MG63 (cell line): Measurements from ENCODE around the gene FAM174B. TPM values are rescaled to one million over a fixed set of nuclear protein-coding genes. Genes with fewer than 3 reads are reported as not detected.

Experiments
- DNase-seq: peaks from one replicate; pipeline ENCODE4 v3.0.0-alpha.2; 2020
- H3K27me3 ChIP-seq: fragments of 250-450 bp; sonication (Bioruptor Pico); 2 replicates; pipeline ENCODE4 v1.5.1; 2020; ENCODE audit warnings: mild to moderate bottlenecking, moderate library complexity
- H3K36me3 ChIP-seq: fragments of 250-450 bp; sonication (Bioruptor Pico); 2 replicates; pipeline ENCODE4 v1.5.1; 2020; ENCODE audit warnings: mild to moderate bottlenecking, moderate library complexity
- H3K4me3 ChIP-seq: fragments of 250-450 bp; sonication (Bioruptor Pico); 2 replicates; pipeline ENCODE4 v1.5.1; 2020; ENCODE audit warnings: mild to moderate bottlenecking, moderate library complexity
- H3K9me3 ChIP-seq: fragments of 250-450 bp; sonication (Bioruptor Pico); 2 replicates; pipeline ENCODE4 v1.5.1; 2020; ENCODE audit warnings: mild to moderate bottlenecking, moderate library complexity
- total RNA-seq: library from RNA; depleted of rRNA; stranded (reverse); fragments of >200 nt; shearing (Covaris generic); gene quantifications from 2 replicates; pipeline ENCODE4 v1.2.3, GENCODE V29; 2014; ENCODE audit warnings: low replicate concordance

FAM174B gene
- total RNA-seq, 1 experiment from 2014 or later, result 5.5 TPM

GRCh38 chr15:92651877-92652575 lies 3.5 kb downstream of the FAM174B start:
- no peaks in the 10 kb centered on the region; the same call in 1 of the 2 replicates for H3K36me3 ChIP-seq
- no peaks in the 10 kb centered on the region for H3K27me3 ChIP-seq
- H3K4me3 ChIP-seq, result no peak overlapping the region
- no peak for DNase-seq
- peaks cover 4% of the 10 kb centered on the region for H3K9me3 ChIP-seq

GRCh38 chr15:92650966-92651365 lies 4.6 kb downstream of the FAM174B start:
- DNase-seq, result no peak
- Histone ChIP-seq H3K36me3 (no peaks in the 10 kb centered on the region; the same call in 1 of the 2 replicates), H3K4me3 (no peak overlapping the region), H3K27me3 (no peaks in the 10 kb centered on the region), H3K9me3 (peaks cover 4% of the 10 kb centered on the region)

GRCh38 chr15:92650256-92650655 lies 5.3 kb downstream of the FAM174B start:
- no peaks in the 10 kb centered on the region for H3K27me3 ChIP-seq
- no peak overlapping the region for H3K4me3 ChIP-seq
- no peak for DNase-seq
- peaks cover 4% of the 10 kb centered on the region for H3K9me3 ChIP-seq
- H3K36me3 ChIP-seq, result no peaks in the 10 kb centered on the region; the same call in 1 of the 2 replicates

- no peak for DNase-seq
- H3K4me3 ChIP-seq, result no peak overlapping the region
- H3K9me3 ChIP-seq, result peaks cover 4% of the 10 kb centered on the region
- H3K27me3 ChIP-seq, result no peaks in the 10 kb centered on the region
- H3K36me3 ChIP-seq, result no peaks in the 10 kb centered on the region; the same call in 1 of the 2 replicates
Measured at GRCh38 chr15:92648190-92648875, 7.2 kb downstream of the FAM174B start.

GRCh38 chr15:92647467-92648163 lies 8.0 kb downstream of the FAM174B start:
- Histone ChIP-seq H3K27me3 (no peaks in the 10 kb centered on the region), H3K4me3 (no peak overlapping the region), H3K36me3 (no peaks in the 10 kb centered on the region; the same call in 1 of the 2 replicates), H3K9me3 (peaks cover 4% of the 10 kb centered on the region)
- no peak for DNase-seq

GRCh38 chr15:92646216-92646615 lies 9.4 kb downstream of the FAM174B start:
- Histone ChIP-seq H3K36me3 (no peaks in the 10 kb centered on the region; the same call in 1 of the 2 replicates), H3K27me3 (no peaks in the 10 kb centered on the region), H3K9me3 (peaks cover 2% of the 10 kb centered on the region; the same call in 1 of the 2 replicates), H3K4me3 (no peak overlapping the region)
- no peak for DNase-seq

GRCh38 chr15:92645731-92646130 lies 9.8 kb downstream of the FAM174B start:
- H3K9me3 ChIP-seq, result peaks cover 3% of the 10 kb centered on the region; the same call in 1 of the 2 replicates
- no peak overlapping the region for H3K4me3 ChIP-seq
- no peaks in the 10 kb centered on the region; the same call in 1 of the 2 replicates for H3K36me3 ChIP-seq
- no peak for DNase-seq
- H3K27me3 ChIP-seq, result no peaks in the 10 kb centered on the region

- no peak overlapping the region for H3K4me3 ChIP-seq
- no peak for DNase-seq
- 0 out of 2 replicates have a peak, but pooled peaks cover 2% of the 10 kb centered on the region for H3K9me3 ChIP-seq
- no peaks in the 10 kb centered on the region for H3K27me3 ChIP-seq
- no peaks in the 10 kb centered on the region for H3K36me3 ChIP-seq
Measured at GRCh38 chr15:92645051-92645631, 10.4 kb downstream of the FAM174B start.

GRCh38 chr15:92643849-92644815 lies 11.4 kb downstream of the FAM174B start:
- no peak for DNase-seq
- Histone ChIP-seq H3K9me3 (peaks cover 3% of the 10 kb centered on the region; the same call in 1 of the 2 replicates), H3K36me3 (no peaks in the 10 kb centered on the region), H3K4me3 (no peak overlapping the region), H3K27me3 (no peaks in the 10 kb centered on the region)

GRCh38 chr15:92638709-92639365 lies 16.7 kb downstream of the FAM174B start:
- no peak for DNase-seq

GRCh38 chr15:92638291-92638708 lies 17.3 kb downstream of the FAM174B start:
- Histone ChIP-seq H3K4me3 (no peak overlapping the region), H3K9me3 (peaks cover 3% of the 10 kb centered on the region; the same call in 1 of the 2 replicates), H3K36me3 (no peaks in the 10 kb centered on the region), H3K27me3 (no peaks in the 10 kb centered on the region)
- DNase-seq, result peak; percentile 51

More at GRCh38 chr15:92638709-92639365, 16.7 kb downstream of the FAM174B start:
- Histone ChIP-seq H3K36me3 (no peaks in the 10 kb centered on the region), H3K9me3 (peaks cover 3% of the 10 kb centered on the region; the same call in 1 of the 2 replicates), H3K27me3 (no peaks in the 10 kb centered on the region), H3K4me3 (no peak overlapping the region)

- H3K9me3 ChIP-seq, result peaks cover 3% of the 10 kb centered on the region; the same call in 1 of the 2 replicates
- DNase-seq, result no peak
Measured at GRCh38 chr15:92637626-92638025, 17.9 kb downstream of the FAM174B start.

GRCh38 chr15:92636908-92637481 lies 18.6 kb downstream of the FAM174B start:
- Histone ChIP-seq H3K9me3 (peaks cover 3% of the 10 kb centered on the region; the same call in 1 of the 2 replicates), H3K4me3 (no peak overlapping the region), H3K36me3 (no peaks in the 10 kb centered on the region), H3K27me3 (no peaks in the 10 kb centered on the region)
- DNase-seq, result no peak

More at GRCh38 chr15:92637626-92638025, 17.9 kb downstream of the FAM174B start:
- no peak overlapping the region for H3K4me3 ChIP-seq
- H3K36me3 ChIP-seq, result no peaks in the 10 kb centered on the region
- H3K27me3 ChIP-seq, result no peaks in the 10 kb centered on the region

GRCh38 chr15:92636401-92636907 lies 19.1 kb downstream of the FAM174B start:
- Histone ChIP-seq H3K36me3 (no peaks in the 10 kb centered on the region), H3K4me3 (no peak overlapping the region)

More at GRCh38 chr15:92636401-92636907, 19.1 kb downstream of the FAM174B start:
- H3K27me3 ChIP-seq, result no peaks in the 10 kb centered on the region
- DNase-seq, result no peak
- peaks cover 3% of the 10 kb centered on the region; the same call in 1 of the 2 replicates for H3K9me3 ChIP-seq
